SK-N-SH (cell line): Measurements from ENCODE around the gene UBTF.

ENCODE experiments used
- CTCF ChIP-seq: fragments of 200-600 bp; sonication (generic); IDR thresholded peaks from 2 replicates; pipeline ENCODE4 v1.6.1; 2017; ENCODE audit warnings: antibody characterized with exemption, mild to moderate bottlenecking, moderate library complexity
- EZH2phosphoT487 ChIP-seq: fragments of 200-600 bp; sonication (generic); IDR thresholded peaks from 2 replicates; pipeline ENCODE4 v1.6.1; 2017; ENCODE audit warnings: low read depth, mixed run types, mild to moderate bottlenecking, antibody characterized with exemption, moderate library complexity, borderline replicate concordance
- MXI1 ChIP-seq: IDR thresholded peaks from 2 replicates; pipeline ENCODE4 v1.6.1; 2012; ENCODE audit warnings: mild to moderate bottlenecking, low read depth, low read length, improper control_type of control experiment
- RXRA ChIP-seq: IDR thresholded peaks from 2 replicates; pipeline ENCODE4 v1.4.0; 2012; ENCODE audit warnings: low read depth, mild to moderate bottlenecking, borderline replicate concordance

GRCh38 chr17:44184212-44184810, 35.2 kb downstream of the UBTF start:
- no peak for TF ChIP-seq CTCF
- TF ChIP-seq EZH2phosphoT487, result no peak
- TF ChIP-seq MXI1, result no peak
- no peak for TF ChIP-seq RXRA
